HepG2 (cell line): Measurements from ENCODE around the gene COX14. TPM values are rescaled to one million over a fixed set of nuclear protein-coding genes. Genes with fewer than 3 reads are reported as not detected.

Experiments used
- ARNT ChIP-seq: fragments of 450-650 bp; IDR thresholded peaks from 2 replicates; pipeline ENCODE4 v1.6.1; 2017
- DR1 ChIP-seq: sonication (generic); formaldehyde crosslinking; IDR thresholded peaks from 2 replicates; pipeline ENCODE4 v1.8.0; 2021; ENCODE audit warnings: mild to moderate bottlenecking, missing genetic modification reagents, inconsistent platforms
- GZF1 ChIP-seq: sonication (generic); formaldehyde crosslinking; IDR thresholded peaks from 2 replicates; pipeline ENCODE4 v1.5.1; 2020; ENCODE audit warnings: mild to moderate bottlenecking, missing genetic modification reagents
- HNF4A ChIP-seq: sonication (generic); formaldehyde crosslinking; IDR thresholded peaks from 2 replicates; pipeline ENCODE4 v1.4.0; 2020; ENCODE audit warnings: missing genetic modification reagents
- HOXA5 ChIP-seq: sonication (generic); formaldehyde crosslinking; IDR thresholded peaks from 2 replicates; pipeline ENCODE4 v1.4.0; 2020; ENCODE audit warnings: missing genetic modification reagents
- MED8 ChIP-seq: sonication (generic); formaldehyde crosslinking; IDR thresholded peaks from 2 replicates; pipeline ENCODE4 v1.8.1; 2023; ENCODE audit warnings: mild to moderate bottlenecking, missing genetic modification reagents; ENCODE audit not compliant: insufficient replicate concordance
- NCOR1 ChIP-seq: fragments of 200-600 bp; sonication (generic); IDR thresholded peaks from 2 replicates; pipeline ENCODE4 v1.7.0; 2017; ENCODE audit warnings: antibody characterized with exemption, low read length, borderline replicate concordance
- NR2F1 ChIP-seq, 2 experiments: fragments of 450-650 bp in 1 of 2; formaldehyde crosslinking in 1 of 2; IDR thresholded peaks; 2 replicates each; pipeline versions ENCODE4 v1.5.0 to v1.6.1; 2016 to 2020; ENCODE audit warnings: mild to moderate bottlenecking in 1 of 2, missing compliant biosample characterization in 1 of 2, missing genetic modification reagents in 1 of 2, moderate library complexity in 1 of 2
- PHF21A ChIP-seq: sonication (generic); formaldehyde crosslinking; IDR thresholded peaks from 2 replicates; pipeline ENCODE4 v1.5.0; 2020; ENCODE audit warnings: mild to moderate bottlenecking, missing genetic modification reagents
- PITX1 ChIP-seq: sonication (generic); formaldehyde crosslinking; IDR thresholded peaks from 2 replicates; pipeline ENCODE4 v1.5.1; 2020; ENCODE audit warnings: mild to moderate bottlenecking, missing genetic modification reagents
- RAD21 ChIP-seq: fragments of 450-650 bp; formaldehyde crosslinking; IDR thresholded peaks from 2 replicates; pipeline ENCODE4 v1.5.0; 2020; ENCODE audit warnings: mild to moderate bottlenecking
- RBFOX2 ChIP-seq: fragments of 200-400 bp; formaldehyde crosslinking; IDR thresholded peaks from 2 replicates; pipeline ENCODE4 v1.6.1; 2017; ENCODE audit warnings: low read depth, mild to moderate bottlenecking, low read length
- RFXANK ChIP-seq: IDR thresholded peaks from 2 replicates; pipeline ENCODE4 v1.6.1; 2016
- SAP130 ChIP-seq: IDR thresholded peaks from 2 replicates; pipeline ENCODE4 v1.6.1; 2016; ENCODE audit warnings: low read depth
- SIN3A ChIP-seq: IDR thresholded peaks from 2 replicates; pipeline ENCODE4 v1.6.1; 2011; ENCODE audit warnings: low read depth, mild to moderate bottlenecking, control low read depth, low read length, borderline replicate concordance
- SNAPC2 ChIP-seq: sonication (generic); formaldehyde crosslinking; IDR thresholded peaks from 2 replicates; pipeline ENCODE4 v1.8.1; 2022; ENCODE audit warnings: mild to moderate bottlenecking, missing genetic modification reagents
- TAF15 ChIP-seq: fragments of 200-400 bp; formaldehyde crosslinking; IDR thresholded peaks from one replicate; pipeline ENCODE4 v1.6.1; 2018; ENCODE audit warnings: mild to moderate bottlenecking, low read depth, low read length; ENCODE audit not compliant: poor library complexity, severe bottlenecking
- ZNF501 ChIP-seq: sonication (generic); formaldehyde crosslinking; IDR thresholded peaks from 2 replicates; pipeline ENCODE4 v1.5.1; 2020; ENCODE audit warnings: mild to moderate bottlenecking, moderate library complexity, missing genetic modification reagents
- ZNF598 ChIP-seq: sonication (generic); formaldehyde crosslinking; IDR thresholded peaks from 2 replicates; pipeline ENCODE4 v1.5.1; 2020; ENCODE audit warnings: mild to moderate bottlenecking, missing genetic modification reagents, borderline replicate concordance
- ZSCAN30 ChIP-seq: sonication (generic); formaldehyde crosslinking; IDR thresholded peaks from 2 replicates; pipeline ENCODE4 v1.5.0; 2020; ENCODE audit warnings: mild to moderate bottlenecking, missing genetic modification reagents
- polyA plus RNA-seq, 8 experiments: library from polyadenylated mRNA; depleted of rRNA in 3 of 8; stranded (reverse) in 7 of 8; unstranded in 1 of 8; fragments of >200 nt; fragmentation: Illumina TruSeq in 4 of 8; extraction: Trizol in 4 of 8; gene quantifications; 2 replicates each; pipeline versions ENCODE4 v1.2.1 to v1.2.3, GENCODE V29; 2011 to 2016; ENCODE audit warnings: low read depth in 4 of 8, missing spikeins in 1 of 8, mixed read lengths in 1 of 8; ENCODE audit not compliant: insufficient read depth in 1 of 8
- total RNA-seq, 5 experiments: library from RNA; depleted of rRNA; stranded (reverse); fragments of >200 nt; fragmentation: Illumina TruSeq; extraction: Trizol; gene quantifications; 2 replicates each; pipeline ENCODE4 v1.2.3, GENCODE V29; 2016; ENCODE audit warnings: low read depth in 1 of 5
- TF ChIP-seq, protein P1 (sequence below): sonication (generic); formaldehyde crosslinking; IDR thresholded peaks from 2 replicates; pipeline ENCODE4 v1.4.0; 2020; ENCODE audit warnings: mild to moderate bottlenecking, missing genetic modification reagents, borderline replicate concordance
- TF ChIP-seq, protein P2 (sequence below): sonication (generic); formaldehyde crosslinking; IDR thresholded peaks from 2 replicates; pipeline ENCODE4 v1.5.0; 2020; ENCODE audit warnings: missing genetic modification reagents
- TF ChIP-seq, protein P3 (sequence below): IDR thresholded peaks from 2 replicates; pipeline ENCODE4 v1.6.1; 2016; ENCODE audit warnings: missing compliant biosample characterization, missing genetic modification reagents, borderline replicate concordance
- TF ChIP-seq, protein P4 (sequence below): sonication (generic); formaldehyde crosslinking; IDR thresholded peaks from 2 replicates; pipeline ENCODE4 v1.5.0; 2020; ENCODE audit warnings: mild to moderate bottlenecking, missing genetic modification reagents, moderate library complexity

The COX14 gene
- total and polyA plus RNA-seq, 2 of the 13 experiments (the other 11 are each of a cell fraction or from before 2014, with no cell fraction given), result 53.0 to 71.6 TPM

DNA sequence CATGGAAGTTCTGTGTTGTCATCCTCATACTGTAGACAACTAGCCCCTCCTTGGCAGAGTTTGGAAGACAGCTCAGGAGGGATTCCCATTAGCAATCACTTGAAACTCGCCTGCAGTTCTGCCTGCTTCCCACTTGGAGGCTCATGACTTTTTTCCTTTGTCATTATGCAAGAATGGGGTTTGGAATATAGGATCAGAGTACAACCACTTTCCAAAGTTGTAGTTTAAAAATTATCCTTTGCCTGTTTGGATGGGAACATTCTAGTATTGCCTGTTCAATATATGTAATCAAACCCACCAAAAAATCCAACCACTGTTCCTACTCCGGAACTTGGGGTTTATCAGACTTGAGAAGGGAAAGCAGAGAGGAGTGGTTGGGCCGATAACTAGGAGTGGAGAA is 10.4 kb upstream of the COX14 start (continued):
- TF ChIP-seq, protein P1, sequence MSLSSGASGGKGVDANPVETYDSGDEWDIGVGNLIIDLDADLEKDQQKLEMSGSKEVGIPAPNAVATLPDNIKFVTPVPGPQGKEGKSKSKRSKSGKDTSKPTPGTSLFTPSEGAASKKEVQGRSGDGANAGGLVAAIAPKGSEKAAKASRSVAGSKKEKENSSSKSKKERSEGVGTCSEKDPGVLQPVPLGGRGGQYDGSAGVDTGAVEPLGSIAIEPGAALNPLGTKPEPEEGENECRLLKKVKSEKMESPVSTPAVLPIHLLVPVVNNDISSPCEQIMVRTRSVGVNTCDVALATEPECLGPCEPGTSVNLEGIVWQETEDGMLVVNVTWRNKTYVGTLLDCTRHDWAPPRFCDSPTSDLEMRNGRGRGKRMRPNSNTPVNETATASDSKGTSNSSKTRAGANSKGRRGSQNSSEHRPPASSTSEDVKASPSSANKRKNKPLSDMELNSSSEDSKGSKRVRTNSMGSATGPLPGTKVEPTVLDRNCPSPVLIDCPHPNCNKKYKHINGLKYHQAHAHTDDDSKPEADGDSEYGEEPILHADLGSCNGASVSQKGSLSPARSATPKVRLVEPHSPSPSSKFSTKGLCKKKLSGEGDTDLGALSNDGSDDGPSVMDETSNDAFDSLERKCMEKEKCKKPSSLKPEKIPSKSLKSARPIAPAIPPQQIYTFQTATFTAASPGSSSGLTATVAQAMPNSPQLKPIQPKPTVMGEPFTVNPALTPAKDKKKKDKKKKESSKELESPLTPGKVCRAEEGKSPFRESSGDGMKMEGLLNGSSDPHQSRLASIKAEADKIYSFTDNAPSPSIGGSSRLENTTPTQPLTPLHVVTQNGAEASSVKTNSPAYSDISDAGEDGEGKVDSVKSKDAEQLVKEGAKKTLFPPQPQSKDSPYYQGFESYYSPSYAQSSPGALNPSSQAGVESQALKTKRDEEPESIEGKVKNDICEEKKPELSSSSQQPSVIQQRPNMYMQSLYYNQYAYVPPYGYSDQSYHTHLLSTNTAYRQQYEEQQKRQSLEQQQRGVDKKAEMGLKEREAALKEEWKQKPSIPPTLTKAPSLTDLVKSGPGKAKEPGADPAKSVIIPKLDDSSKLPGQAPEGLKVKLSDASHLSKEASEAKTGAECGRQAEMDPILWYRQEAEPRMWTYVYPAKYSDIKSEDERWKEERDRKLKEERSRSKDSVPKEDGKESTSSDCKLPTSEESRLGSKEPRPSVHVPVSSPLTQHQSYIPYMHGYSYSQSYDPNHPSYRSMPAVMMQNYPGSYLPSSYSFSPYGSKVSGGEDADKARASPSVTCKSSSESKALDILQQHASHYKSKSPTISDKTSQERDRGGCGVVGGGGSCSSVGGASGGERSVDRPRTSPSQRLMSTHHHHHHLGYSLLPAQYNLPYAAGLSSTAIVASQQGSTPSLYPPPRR, result no peak
- TF ChIP-seq HNF4A (CRISPR knock-in tag), result peak; percentile 77
- no peak for TF ChIP-seq ZNF598
- TF ChIP-seq SNAPC2 (CRISPR knock-in tag), result no peak
- no peak for TF ChIP-seq SIN3A
- no peak for TF ChIP-seq HOXA5 (CRISPR knock-in tag)
- TF ChIP-seq RFXANK (CRISPR knock-in tag), result 0 out of 2 replicates have a peak, but pooled peaks have one; percentile 29
- no peak for TF ChIP-seq ZNF501
- TF ChIP-seq, protein P2, sequence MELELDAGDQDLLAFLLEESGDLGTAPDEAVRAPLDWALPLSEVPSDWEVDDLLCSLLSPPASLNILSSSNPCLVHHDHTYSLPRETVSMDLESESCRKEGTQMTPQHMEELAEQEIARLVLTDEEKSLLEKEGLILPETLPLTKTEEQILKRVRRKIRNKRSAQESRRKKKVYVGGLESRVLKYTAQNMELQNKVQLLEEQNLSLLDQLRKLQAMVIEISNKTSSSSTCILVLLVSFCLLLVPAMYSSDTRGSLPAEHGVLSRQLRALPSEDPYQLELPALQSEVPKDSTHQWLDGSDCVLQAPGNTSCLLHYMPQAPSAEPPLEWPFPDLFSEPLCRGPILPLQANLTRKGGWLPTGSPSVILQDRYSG (CRISPR knock-in tag), result no peak
- TF ChIP-seq MED8, result no peak
- TF ChIP-seq GZF1, result no peak
- TF ChIP-seq PITX1 (CRISPR knock-in tag), result 0 out of 2 replicates have a peak, but pooled peaks have one; percentile 18
- TF ChIP-seq TAF15, result no peak
- TF ChIP-seq, protein P3, sequence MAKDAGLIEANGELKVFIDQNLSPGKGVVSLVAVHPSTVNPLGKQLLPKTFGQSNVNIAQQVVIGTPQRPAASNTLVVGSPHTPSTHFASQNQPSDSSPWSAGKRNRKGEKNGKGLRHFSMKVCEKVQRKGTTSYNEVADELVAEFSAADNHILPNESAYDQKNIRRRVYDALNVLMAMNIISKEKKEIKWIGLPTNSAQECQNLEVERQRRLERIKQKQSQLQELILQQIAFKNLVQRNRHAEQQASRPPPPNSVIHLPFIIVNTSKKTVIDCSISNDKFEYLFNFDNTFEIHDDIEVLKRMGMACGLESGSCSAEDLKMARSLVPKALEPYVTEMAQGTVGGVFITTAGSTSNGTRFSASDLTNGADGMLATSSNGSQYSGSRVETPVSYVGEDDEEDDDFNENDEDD (CRISPR knock-in tag), result no peak
- TF ChIP-seq ZSCAN30 (CRISPR knock-in tag), result no peak
- peak; percentile 26; the same call in 1 of the 2 replicates for TF ChIP-seq RAD21 (CRISPR knock-in tag)
- TF ChIP-seq, protein P4, sequence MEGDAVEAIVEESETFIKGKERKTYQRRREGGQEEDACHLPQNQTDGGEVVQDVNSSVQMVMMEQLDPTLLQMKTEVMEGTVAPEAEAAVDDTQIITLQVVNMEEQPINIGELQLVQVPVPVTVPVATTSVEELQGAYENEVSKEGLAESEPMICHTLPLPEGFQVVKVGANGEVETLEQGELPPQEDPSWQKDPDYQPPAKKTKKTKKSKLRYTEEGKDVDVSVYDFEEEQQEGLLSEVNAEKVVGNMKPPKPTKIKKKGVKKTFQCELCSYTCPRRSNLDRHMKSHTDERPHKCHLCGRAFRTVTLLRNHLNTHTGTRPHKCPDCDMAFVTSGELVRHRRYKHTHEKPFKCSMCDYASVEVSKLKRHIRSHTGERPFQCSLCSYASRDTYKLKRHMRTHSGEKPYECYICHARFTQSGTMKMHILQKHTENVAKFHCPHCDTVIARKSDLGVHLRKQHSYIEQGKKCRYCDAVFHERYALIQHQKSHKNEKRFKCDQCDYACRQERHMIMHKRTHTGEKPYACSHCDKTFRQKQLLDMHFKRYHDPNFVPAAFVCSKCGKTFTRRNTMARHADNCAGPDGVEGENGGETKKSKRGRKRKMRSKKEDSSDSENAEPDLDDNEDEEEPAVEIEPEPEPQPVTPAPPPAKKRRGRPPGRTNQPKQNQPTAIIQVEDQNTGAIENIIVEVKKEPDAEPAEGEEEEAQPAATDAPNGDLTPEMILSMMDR (CRISPR knock-in tag), result peak; percentile 57
- peak; percentile 60; the same call in 1 of the 2 replicates for TF ChIP-seq NCOR1
- no peak for TF ChIP-seq ARNT
- TF ChIP-seq PHF21A (CRISPR knock-in tag), result no peak
- TF ChIP-seq DR1 (CRISPR knock-in tag), result no peak
- TF ChIP-seq NR2F1 (CRISPR knock-in tag; IDR thresholded peaks at IDR 0.05), result peak in 1 of 2 experiments; percentile 27; a peak in 1 of 4 replicates
- no peak for TF ChIP-seq RBFOX2
- TF ChIP-seq SAP130 (CRISPR knock-in tag), result peak; percentile 32; the same call in 1 of the 2 replicates
